Measurements from ENCODE around the gene ARGLU1.

DNA sequence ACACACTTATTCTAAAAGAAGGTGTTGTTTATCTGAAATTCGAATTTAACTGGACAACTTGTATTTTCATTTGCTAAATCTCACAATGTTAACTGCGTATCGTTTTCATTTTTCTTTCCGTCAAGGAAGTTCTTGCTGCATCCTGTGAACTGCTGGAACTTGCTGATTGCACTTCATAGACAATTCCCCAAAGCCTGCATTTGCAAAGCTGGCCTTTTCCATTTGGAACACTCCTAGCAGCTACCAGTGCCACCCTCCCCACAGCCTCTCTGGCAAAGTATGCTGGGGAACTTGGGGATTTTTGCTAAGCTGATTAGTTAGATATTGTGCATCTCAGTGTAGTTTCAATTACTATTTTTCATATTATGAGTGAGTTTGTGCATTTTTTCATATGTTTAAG, 20.4 kb upstream of the ARGLU1 start:
- TF ChIP-seq, protein P1, sequence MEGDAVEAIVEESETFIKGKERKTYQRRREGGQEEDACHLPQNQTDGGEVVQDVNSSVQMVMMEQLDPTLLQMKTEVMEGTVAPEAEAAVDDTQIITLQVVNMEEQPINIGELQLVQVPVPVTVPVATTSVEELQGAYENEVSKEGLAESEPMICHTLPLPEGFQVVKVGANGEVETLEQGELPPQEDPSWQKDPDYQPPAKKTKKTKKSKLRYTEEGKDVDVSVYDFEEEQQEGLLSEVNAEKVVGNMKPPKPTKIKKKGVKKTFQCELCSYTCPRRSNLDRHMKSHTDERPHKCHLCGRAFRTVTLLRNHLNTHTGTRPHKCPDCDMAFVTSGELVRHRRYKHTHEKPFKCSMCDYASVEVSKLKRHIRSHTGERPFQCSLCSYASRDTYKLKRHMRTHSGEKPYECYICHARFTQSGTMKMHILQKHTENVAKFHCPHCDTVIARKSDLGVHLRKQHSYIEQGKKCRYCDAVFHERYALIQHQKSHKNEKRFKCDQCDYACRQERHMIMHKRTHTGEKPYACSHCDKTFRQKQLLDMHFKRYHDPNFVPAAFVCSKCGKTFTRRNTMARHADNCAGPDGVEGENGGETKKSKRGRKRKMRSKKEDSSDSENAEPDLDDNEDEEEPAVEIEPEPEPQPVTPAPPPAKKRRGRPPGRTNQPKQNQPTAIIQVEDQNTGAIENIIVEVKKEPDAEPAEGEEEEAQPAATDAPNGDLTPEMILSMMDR (IDR thresholded peaks at IDR 0.05), result no peak
- TF ChIP-seq POLR2AphosphoS5 (IDR thresholded peaks at IDR 0.05) (peak in 1 of 2 donors; percentile 18), EP300 (IDR thresholded peaks at IDR 0.05) (no peak)
